Neural cell (in vitro differentiated cells): ENCODE measurements around the gene CNNM2. TPM values are rescaled to one million over a fixed set of nuclear protein-coding genes. Genes with fewer than 3 reads are reported as not detected.
A peak's percentile ranks its signal among the peaks of the same experiment; 100 is the strongest.

Experiments
- H2AFZ ChIP-seq: fragments of 200-600, 300-800 bp; sonication (generic), shearing (Covaris generic); 2 replicates; pipeline ENCODE4 v1.6.0; 2014; ENCODE audit warnings: low read depth, mild to moderate bottlenecking, antibody characterized with exemption, low read length, moderate library complexity
- H3F3A ChIP-seq: fragments of 200-600 bp; shearing (Covaris generic); 2 replicates; pipeline ENCODE4 v1.6.1; 2016; ENCODE audit warnings: mild to moderate bottlenecking, moderate library complexity, mixed read lengths, antibody characterized with exemption, low read length; ENCODE audit not compliant: insufficient read depth, poor library complexity, severe bottlenecking
- H3K27ac ChIP-seq: fragments of 200-600, 300-800 bp; sonication (generic), shearing (Covaris generic); 2 replicates; pipeline ENCODE4 v1.5.1; 2014; ENCODE audit warnings: mild to moderate bottlenecking, low read length, moderate library complexity
- H3K27me3 ChIP-seq: fragments of 300-800, 200-600 bp; sonication (generic), shearing (Covaris generic); 2 replicates; pipeline ENCODE4 v1.6.0; 2014; ENCODE audit warnings: mild to moderate bottlenecking, low read depth, low read length, moderate library complexity; ENCODE audit not compliant: insufficient read depth
- H3K36me3 ChIP-seq: fragments of 300-800, 200-600 bp; sonication (generic), shearing (Covaris generic); 2 replicates; pipeline ENCODE4 v1.5.1; 2014; ENCODE audit warnings: mild to moderate bottlenecking, antibody characterized with exemption, low read length, moderate library complexity; ENCODE audit not compliant: insufficient read depth
- H3K4me2 ChIP-seq: fragments of 300-800, 200-600 bp; sonication (generic), shearing (Covaris generic); 2 replicates; pipeline ENCODE4 v1.6.0; 2014; ENCODE audit warnings: mild to moderate bottlenecking, low read length
- H3K4me3 ChIP-seq: fragments of 300-800, 200-600 bp; sonication (generic), shearing (Covaris generic); 2 replicates; pipeline ENCODE4 v1.5.1; 2014; ENCODE audit warnings: mild to moderate bottlenecking, low read length, moderate library complexity
- H3K79me2 ChIP-seq: fragments of 200-600 bp; shearing (Covaris generic); replicated peaks from 2 replicates; pipeline ENCODE4 v1.6.0; 2014; ENCODE audit warnings: mild to moderate bottlenecking, low read length, moderate library complexity; ENCODE audit not compliant: insufficient read depth
- H3K9ac ChIP-seq: fragments of 300-800, 200-600 bp; sonication (generic), shearing (Covaris generic); 2 replicates; pipeline ENCODE4 v1.6.1; 2016; ENCODE audit warnings: mild to moderate bottlenecking, low read length, mixed read lengths
- H3K9me2 ChIP-seq: fragments of 200-600 bp; shearing (Covaris generic); 2 replicates; pipeline ENCODE4 v1.6.1; 2016; ENCODE audit warnings: mild to moderate bottlenecking, low read length, mixed read lengths; ENCODE audit not compliant: insufficient read depth
- H3K9me3 ChIP-seq: fragments of 200-600, 300-800 bp; sonication (generic), shearing (Covaris generic); 2 replicates; pipeline ENCODE4 v1.6.1; 2016; ENCODE audit warnings: mild to moderate bottlenecking, mixed run types, low read length, moderate library complexity, mixed read lengths
- H4K20me1 ChIP-seq: fragments of 200-600 bp; shearing (Covaris generic); 2 replicates; pipeline ENCODE4 v1.6.1; 2016; ENCODE audit warnings: mild to moderate bottlenecking, mixed run types; ENCODE audit not compliant: insufficient read depth
- EP300 ChIP-seq: fragments of 450-650 bp; conservative IDR thresholded peaks from 2 replicates; pipeline ENCODE4 v1.6.1; 2014; ENCODE audit warnings: antibody characterized with exemption, mild to moderate bottlenecking, moderate library complexity; ENCODE audit not compliant: poor library complexity, severe bottlenecking
- EZH2 ChIP-seq: fragments of 200-600, 300-800 bp; shearing (Covaris generic), sonication (generic); IDR thresholded peaks from 2 replicates; pipeline ENCODE4 v1.6.1; 2014; ENCODE audit warnings: antibody characterized with exemption, low read length, borderline replicate concordance, mild to moderate bottlenecking; ENCODE audit not compliant: insufficient read depth, poor library complexity, severe bottlenecking
- MXI1 ChIP-seq: fragments of 450-650 bp; conservative IDR thresholded peaks from 2 replicates; pipeline ENCODE4 v1.6.1; 2014; ENCODE audit warnings: antibody characterized with exemption, mild to moderate bottlenecking; ENCODE audit not compliant: poor library complexity, severe bottlenecking
- POLR2AphosphoS5 ChIP-seq: IDR thresholded peaks from 2 replicates; pipeline ENCODE4 v1.6.1; 2012
- RAD21 ChIP-seq: fragments of 450-650 bp; conservative IDR thresholded peaks from 2 replicates; pipeline ENCODE4 v1.6.1; 2014; ENCODE audit warnings: antibody characterized with exemption, mild to moderate bottlenecking, moderate library complexity
- SMC3 ChIP-seq: fragments of 450-650 bp; conservative IDR thresholded peaks from 2 replicates; pipeline ENCODE4 v1.6.1; 2014; ENCODE audit warnings: antibody characterized with exemption, mild to moderate bottlenecking, moderate library complexity; ENCODE audit not compliant: poor library complexity
- TAF1 ChIP-seq: IDR thresholded peaks from 2 replicates; pipeline ENCODE4 v1.6.1; 2012; ENCODE audit warnings: low read depth
- polyA plus RNA-seq: library from polyadenylated mRNA; depleted of rRNA; stranded (reverse); fragments of >200 nt; gene quantifications from 2 replicates; pipeline ENCODE4 v1.2.3, GENCODE V29; 2014
- TF ChIP-seq, protein P1 (sequence below): IDR thresholded peaks from 2 replicates; pipeline ENCODE4 v1.6.1; 2012; ENCODE audit warnings: borderline replicate concordance
- TF ChIP-seq, protein P2 (sequence below): fragments of 450-650 bp; IDR thresholded peaks from 2 replicates; pipeline ENCODE4 v1.5.1; 2014; ENCODE audit warnings: antibody characterized with exemption, mild to moderate bottlenecking, moderate library complexity; ENCODE audit not compliant: poor library complexity, severe bottlenecking

The CNNM2 gene
- polyA plus RNA-seq, 1 donor from 2014 or later: 5.0 TPM

DNA sequence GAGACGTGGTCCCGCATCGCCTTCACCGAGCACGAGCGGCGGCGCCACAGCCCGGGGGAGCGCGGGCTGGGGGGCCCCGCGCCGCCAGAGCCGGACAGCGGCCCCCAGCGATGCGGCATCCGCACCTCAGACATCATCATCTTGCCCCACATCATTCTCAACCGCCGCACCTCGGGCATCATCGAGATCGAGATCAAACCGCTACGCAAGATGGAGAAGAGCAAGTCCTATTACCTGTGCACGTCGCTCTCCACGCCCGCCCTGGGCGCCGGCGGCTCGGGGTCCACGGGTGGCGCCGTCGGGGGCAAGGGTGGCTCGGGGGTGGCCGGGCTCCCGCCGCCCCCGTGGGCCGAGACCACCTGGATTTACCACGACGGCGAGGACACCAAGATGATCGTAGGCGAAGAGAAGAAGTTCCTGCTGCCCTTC, 737 bp downstream of the CNNM2 start:
- H3K4me2 ChIP-seq: peak overlapping the region; percentile 86
- peak overlapping the region; percentile 90 for H3K9ac ChIP-seq
- no peaks in the 10 kb centered on the region for H4K20me1 ChIP-seq
- H3K36me3 ChIP-seq: no peaks in the 10 kb centered on the region
- H3K27me3 ChIP-seq: no peaks in the 10 kb centered on the region
- H3K4me3 ChIP-seq: peak overlapping the region; percentile 95
- no peaks in the 10 kb centered on the region for H3K9me3 ChIP-seq
- peaks cover 42% of the 10 kb centered on the region for H3K79me2 ChIP-seq
- H3K9me2 ChIP-seq: no peaks in the 10 kb centered on the region
- TF ChIP-seq EP300 (no peak), RAD21 (no peak), POLR2AphosphoS5 (no peak), TAF1 (no peak), MXI1 (no peak), EZH2 (no peak), SMC3 (no peak)
- TF ChIP-seq, protein P1, sequence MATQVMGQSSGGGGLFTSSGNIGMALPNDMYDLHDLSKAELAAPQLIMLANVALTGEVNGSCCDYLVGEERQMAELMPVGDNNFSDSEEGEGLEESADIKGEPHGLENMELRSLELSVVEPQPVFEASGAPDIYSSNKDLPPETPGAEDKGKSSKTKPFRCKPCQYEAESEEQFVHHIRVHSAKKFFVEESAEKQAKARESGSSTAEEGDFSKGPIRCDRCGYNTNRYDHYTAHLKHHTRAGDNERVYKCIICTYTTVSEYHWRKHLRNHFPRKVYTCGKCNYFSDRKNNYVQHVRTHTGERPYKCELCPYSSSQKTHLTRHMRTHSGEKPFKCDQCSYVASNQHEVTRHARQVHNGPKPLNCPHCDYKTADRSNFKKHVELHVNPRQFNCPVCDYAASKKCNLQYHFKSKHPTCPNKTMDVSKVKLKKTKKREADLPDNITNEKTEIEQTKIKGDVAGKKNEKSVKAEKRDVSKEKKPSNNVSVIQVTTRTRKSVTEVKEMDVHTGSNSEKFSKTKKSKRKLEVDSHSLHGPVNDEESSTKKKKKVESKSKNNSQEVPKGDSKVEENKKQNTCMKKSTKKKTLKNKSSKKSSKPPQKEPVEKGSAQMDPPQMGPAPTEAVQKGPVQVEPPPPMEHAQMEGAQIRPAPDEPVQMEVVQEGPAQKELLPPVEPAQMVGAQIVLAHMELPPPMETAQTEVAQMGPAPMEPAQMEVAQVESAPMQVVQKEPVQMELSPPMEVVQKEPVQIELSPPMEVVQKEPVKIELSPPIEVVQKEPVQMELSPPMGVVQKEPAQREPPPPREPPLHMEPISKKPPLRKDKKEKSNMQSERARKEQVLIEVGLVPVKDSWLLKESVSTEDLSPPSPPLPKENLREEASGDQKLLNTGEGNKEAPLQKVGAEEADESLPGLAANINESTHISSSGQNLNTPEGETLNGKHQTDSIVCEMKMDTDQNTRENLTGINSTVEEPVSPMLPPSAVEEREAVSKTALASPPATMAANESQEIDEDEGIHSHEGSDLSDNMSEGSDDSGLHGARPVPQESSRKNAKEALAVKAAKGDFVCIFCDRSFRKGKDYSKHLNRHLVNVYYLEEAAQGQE: no peak
- TF ChIP-seq, protein P2, sequence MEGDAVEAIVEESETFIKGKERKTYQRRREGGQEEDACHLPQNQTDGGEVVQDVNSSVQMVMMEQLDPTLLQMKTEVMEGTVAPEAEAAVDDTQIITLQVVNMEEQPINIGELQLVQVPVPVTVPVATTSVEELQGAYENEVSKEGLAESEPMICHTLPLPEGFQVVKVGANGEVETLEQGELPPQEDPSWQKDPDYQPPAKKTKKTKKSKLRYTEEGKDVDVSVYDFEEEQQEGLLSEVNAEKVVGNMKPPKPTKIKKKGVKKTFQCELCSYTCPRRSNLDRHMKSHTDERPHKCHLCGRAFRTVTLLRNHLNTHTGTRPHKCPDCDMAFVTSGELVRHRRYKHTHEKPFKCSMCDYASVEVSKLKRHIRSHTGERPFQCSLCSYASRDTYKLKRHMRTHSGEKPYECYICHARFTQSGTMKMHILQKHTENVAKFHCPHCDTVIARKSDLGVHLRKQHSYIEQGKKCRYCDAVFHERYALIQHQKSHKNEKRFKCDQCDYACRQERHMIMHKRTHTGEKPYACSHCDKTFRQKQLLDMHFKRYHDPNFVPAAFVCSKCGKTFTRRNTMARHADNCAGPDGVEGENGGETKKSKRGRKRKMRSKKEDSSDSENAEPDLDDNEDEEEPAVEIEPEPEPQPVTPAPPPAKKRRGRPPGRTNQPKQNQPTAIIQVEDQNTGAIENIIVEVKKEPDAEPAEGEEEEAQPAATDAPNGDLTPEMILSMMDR: no peak
- no peaks in the 10 kb centered on the region for H3F3A ChIP-seq
- peak overlapping the region; percentile 19 for H2AFZ ChIP-seq
- peak overlapping the region; percentile 92 for H3K27ac ChIP-seq

DNA sequence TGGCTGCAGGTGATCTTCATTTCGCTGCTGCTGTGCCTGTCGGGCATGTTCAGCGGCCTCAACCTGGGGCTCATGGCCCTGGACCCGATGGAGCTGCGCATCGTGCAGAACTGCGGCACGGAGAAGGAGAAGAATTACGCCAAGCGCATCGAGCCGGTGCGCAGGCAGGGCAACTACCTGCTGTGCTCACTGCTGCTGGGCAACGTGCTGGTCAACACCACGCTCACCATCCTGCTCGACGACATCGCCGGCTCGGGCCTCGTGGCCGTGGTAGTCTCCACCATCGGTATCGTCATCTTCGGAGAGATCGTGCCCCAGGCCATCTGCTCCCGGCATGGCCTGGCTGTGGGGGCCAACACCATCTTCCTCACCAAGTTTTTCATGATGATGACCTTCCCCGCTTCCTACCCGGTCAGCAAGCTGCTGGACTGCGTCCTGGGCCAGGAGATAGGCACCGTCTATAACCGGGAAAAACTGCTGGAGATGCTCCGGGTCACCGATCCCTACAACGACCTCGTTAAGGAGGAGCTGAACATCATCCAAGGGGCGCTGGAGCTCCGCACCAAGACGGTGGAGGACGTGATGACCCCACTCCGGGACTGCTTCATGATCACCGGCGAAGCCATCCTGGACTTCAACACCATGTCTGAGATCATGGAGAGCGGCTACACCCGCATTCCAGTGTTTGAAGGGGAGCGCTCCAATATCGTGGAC, 1.3 kb downstream of the CNNM2 start:
- TF ChIP-seq EZH2 (no peak), TAF1 (no peak), MXI1 (peak; percentile 64), SMC3 (no peak), POLR2AphosphoS5 (peak; percentile 42)
- TF ChIP-seq, protein P1: no peak
- Histone ChIP-seq H3K9me3 (no peaks in the 10 kb centered on the region), H3K4me2 (peak overlapping the region; percentile 86), H3K27ac (peak overlapping the region; percentile 92), H2AFZ (peak overlapping the region; percentile 19), H4K20me1 (no peaks in the 10 kb centered on the region), H3F3A (no peaks in the 10 kb centered on the region), H3K9me2 (no peaks in the 10 kb centered on the region), H3K79me2 (peaks cover 44% of the 10 kb centered on the region), H3K27me3 (no peaks in the 10 kb centered on the region), H3K9ac (peak overlapping the region; percentile 90), H3K4me3 (peak overlapping the region; percentile 95), H3K36me3 (no peaks in the 10 kb centered on the region)
